K562 (cell line): Measurements from ENCODE around the gene CHST12. TPM values are rescaled to one million over a fixed set of nuclear protein-coding genes. Genes with fewer than 3 reads are reported as not detected.

Experiments
- ARID1B ChIP-seq: fragments of 450-650 bp; IDR thresholded peaks from 2 replicates; pipeline ENCODE4 v1.6.1; 2016; ENCODE audit warnings: antibody characterized with exemption, mild to moderate bottlenecking, inconsistent platforms
- BRCA1 ChIP-seq, 2 experiments: fragments of 450-650 bp in 1 of 2; sonication (generic) in 1 of 2; formaldehyde crosslinking in 1 of 2; IDR thresholded peaks; 2 replicates each; pipeline versions ENCODE4 v1.5.0 to v1.6.1; 2017 to 2020; ENCODE audit warnings: mild to moderate bottlenecking in 1 of 2, missing genetic modification reagents in 1 of 2
- CCNT2 ChIP-seq: IDR thresholded peaks from 2 replicates; pipeline ENCODE4 v1.6.1; 2011; ENCODE audit warnings: borderline replicate concordance, low read depth, mild to moderate bottlenecking, moderate library complexity, mixed read lengths, low read length; ENCODE audit not compliant: insufficient read length; ENCODE audit errors: extremely low read depth
- CHD4 ChIP-seq: fragments of 200-600 bp; sonication (generic); IDR thresholded peaks from 3 replicates; pipeline ENCODE4 v1.6.1; 2012; ENCODE audit warnings: low read depth, mild to moderate bottlenecking, mixed read lengths, low read length, inconsistent platforms; ENCODE audit not compliant: insufficient read depth, insufficient replicate concordance, poor library complexity, severe bottlenecking
- CTBP1 ChIP-seq: fragments of 450-650 bp; IDR thresholded peaks from 2 replicates; pipeline ENCODE4 v1.6.1; 2016; ENCODE audit warnings: borderline replicate concordance
- DNMT1 ChIP-seq: fragments of 450-650 bp; IDR thresholded peaks from 2 replicates; pipeline ENCODE4 v1.6.1; 2016; ENCODE audit warnings: antibody characterized with exemption, mild to moderate bottlenecking
- EHMT2 ChIP-seq: fragments of 450-650 bp; IDR thresholded peaks from 2 replicates; pipeline ENCODE4 v1.6.1; 2018; ENCODE audit warnings: antibody characterized with exemption
- EP300 ChIP-seq: IDR thresholded peaks from 2 replicates; pipeline ENCODE4 v1.6.1; 2012; ENCODE audit warnings: low read length, improper control_type of control experiment
- FOXJ2 ChIP-seq: fragments of 200-800 bp; sonication (Bioruptor generic); IDR thresholded peaks from 2 replicates; pipeline ENCODE4 v1.6.1; 2016; ENCODE audit warnings: missing genetic modification characterization, missing compliant biosample characterization
- FOXJ3 ChIP-seq: sonication (generic); formaldehyde crosslinking; IDR thresholded peaks from 2 replicates; pipeline ENCODE4 v1.4.0; 2020; ENCODE audit warnings: mild to moderate bottlenecking, missing genetic modification reagents
- HMG20B ChIP-seq: fragments of 250-450 bp; sonication (Bioruptor Pico); IDR thresholded peaks from 2 replicates; pipeline ENCODE4 v1.5.0; 2021; ENCODE audit warnings: mild to moderate bottlenecking
- ILF3 ChIP-seq: fragments of 450-650 bp; IDR thresholded peaks from 2 replicates; pipeline ENCODE4 v1.6.1; 2018; ENCODE audit warnings: antibody characterized with exemption, mild to moderate bottlenecking, moderate library complexity, borderline replicate concordance
- KAT7 ChIP-seq: sonication (generic); formaldehyde crosslinking; IDR thresholded peaks from 2 replicates; pipeline ENCODE4 v1.8.0; 2022; ENCODE audit warnings: missing genetic modification reagents, mild to moderate bottlenecking, borderline replicate concordance
- LEF1 ChIP-seq: fragments of 450-650 bp; IDR thresholded peaks from 2 replicates; pipeline ENCODE4 v1.6.1; 2016; ENCODE audit warnings: mild to moderate bottlenecking
- MYNN ChIP-seq, 2 experiments: sonication (generic); formaldehyde crosslinking in 1 of 2; IDR thresholded peaks; 2 replicates each; pipeline versions ENCODE4 v1.5.0 to v1.6.1; 2016 to 2020; ENCODE audit warnings: antibody characterized with exemption in 1 of 2, missing genetic modification reagents in 1 of 2
- POLR2B ChIP-seq: fragments of 450-650 bp; IDR thresholded peaks from 2 replicates; pipeline ENCODE4 v1.6.1; 2018; ENCODE audit warnings: low read depth; ENCODE audit not compliant: partially characterized antibody
- RFX7 ChIP-seq: fragments of 250-450 bp; sonication (Bioruptor Pico); IDR thresholded peaks from 2 replicates; pipeline ENCODE4 v1.5.1; 2021; ENCODE audit warnings: mild to moderate bottlenecking
- SIN3B ChIP-seq: fragments of 450-650 bp; IDR thresholded peaks from 2 replicates; pipeline ENCODE4 v1.6.1; 2017; ENCODE audit warnings: low read depth, mild to moderate bottlenecking, moderate library complexity
- SIX5 ChIP-seq, 2 experiments: IDR thresholded peaks; 2 replicates each; pipeline ENCODE4 v1.6.1; 2011; ENCODE audit warnings: low read length in 2 of 2, borderline replicate concordance in 1 of 2, low read depth in 1 of 2, mild to moderate bottlenecking in 1 of 2, moderate library complexity in 1 of 2; ENCODE audit not compliant: insufficient read depth in 1 of 2
- TCF3 ChIP-seq: sonication (generic); formaldehyde crosslinking; IDR thresholded peaks from 2 replicates; pipeline ENCODE4 v1.4.0; 2020; ENCODE audit warnings: mild to moderate bottlenecking, missing genetic modification reagents
- TFAM ChIP-seq: fragments of 250-450 bp; sonication (Bioruptor Pico); conservative IDR thresholded peaks from 2 replicates; pipeline ENCODE4 v1.5.0; 2021; ENCODE audit warnings: mild to moderate bottlenecking, moderate library complexity
- TOE1 ChIP-seq, 2 experiments: fragments of 450-650 bp in 1 of 2; sonication (generic) in 1 of 2; formaldehyde crosslinking in 1 of 2; IDR thresholded peaks; 2 replicates each; pipeline versions ENCODE4 v1.7.1 to v1.8.0; 2016 to 2022; ENCODE audit warnings: borderline replicate concordance in 2 of 2, mild to moderate bottlenecking in 2 of 2, antibody characterized with exemption in 1 of 2, inconsistent platforms in 1 of 2, low read depth in 1 of 2, missing genetic modification reagents in 1 of 2, moderate library complexity in 1 of 2
- ZNF717 ChIP-seq: fragments of 250-450 bp; sonication (Bioruptor Pico); IDR thresholded peaks from 2 replicates; pipeline ENCODE4 v1.5.0; 2021
- ZNF766 ChIP-seq: fragments of 200-800 bp; sonication (Bioruptor generic); conservative IDR thresholded peaks from 2 replicates; pipeline ENCODE4 v1.6.1; 2016; ENCODE audit warnings: missing genetic modification characterization, missing compliant biosample characterization
- polyA plus RNA-seq, 8 experiments: library from polyadenylated mRNA; depleted of rRNA in 4 of 8; stranded (reverse) in 5 of 8; unstranded in 3 of 8; fragments of >200 nt; fragmentation: Nextera tagmentation in 2 of 8; fragmentation: Illumina TruSeq in 1 of 8; extraction: Ambion mirVana in 2 of 8; extraction: Trizol in 1 of 8; gene quantifications; 2 replicates each; pipeline versions ENCODE4 v1.2.1 to v1.2.3, GENCODE V29; 2011 to 2014; ENCODE audit warnings: inconsistent platforms in 1 of 8, missing spikeins in 1 of 8
- total RNA-seq, 7 experiments: library from RNA; depleted of rRNA in 6 of 7; stranded (reverse); fragments of >200 nt in 6 of 7; fragmentation: Illumina TruSeq in 2 of 7; extraction: Trizol in 2 of 7; gene quantifications; 2 replicates each; pipeline versions ENCODE4 v1.2.1 to v1.2.3, GENCODE V29; 2011 to 2021; ENCODE audit warnings: low replicate concordance in 1 of 7
- TF ChIP-seq, protein P1 (sequence below): sonication (generic); formaldehyde crosslinking; IDR thresholded peaks from 2 replicates; pipeline ENCODE4 v1.8.0; 2023; ENCODE audit warnings: mild to moderate bottlenecking, missing genetic modification reagents
- TF ChIP-seq, protein P2 (sequence below): fragments of 250-450 bp; sonication (Bioruptor Pico); IDR thresholded peaks from 2 replicates; pipeline ENCODE4 v1.4.0; 2020; ENCODE audit warnings: mild to moderate bottlenecking, moderate library complexity

Gene CHST12
- total and polyA plus RNA-seq, 9 of the 15 experiments (the other 6 are each of a cell fraction or from before 2014, with no cell fraction given): 0.18 to 19.8 (median 3.6) TPM

DNA sequence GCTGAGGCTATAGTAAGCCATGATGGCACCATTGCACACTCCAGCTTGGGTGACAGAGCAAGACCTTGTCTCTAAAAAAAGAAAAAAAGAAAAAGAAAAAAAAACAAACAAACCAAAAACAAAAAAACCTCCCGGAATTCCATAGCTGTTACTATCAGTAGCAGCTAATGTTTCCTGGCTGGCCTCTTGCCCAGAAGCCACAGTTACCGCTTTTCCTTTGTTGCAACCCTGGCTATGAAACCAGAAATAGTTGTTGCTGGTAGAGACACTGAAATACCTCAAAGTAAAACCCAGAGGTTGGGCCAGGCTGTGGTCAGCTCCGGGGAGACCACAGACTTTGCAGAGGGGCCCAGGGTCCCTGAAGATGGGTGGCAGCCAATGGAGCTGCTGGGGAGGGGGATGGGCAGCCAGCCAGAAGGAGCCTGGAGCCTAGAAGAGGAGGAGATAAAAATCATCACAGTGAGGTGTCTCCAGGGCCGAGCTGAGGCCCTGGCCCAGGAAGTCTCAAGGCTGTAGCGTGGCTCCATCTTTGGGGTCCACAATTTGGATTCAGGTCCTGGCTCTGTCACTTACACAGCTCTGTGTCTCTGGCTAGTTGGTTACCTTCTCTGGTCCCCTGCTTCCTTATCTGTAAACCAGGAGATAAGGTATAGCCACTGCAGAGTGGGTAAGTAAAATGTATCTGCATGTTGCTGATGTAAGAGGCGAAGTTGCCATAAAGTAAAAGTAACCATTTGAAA lies 3.4 kb upstream of the CHST12 start (continued):
- TF ChIP-seq CCNT2 (peak; percentile 27), ZNF717 (CRISPR knock-in tag) (no peak), EHMT2 (no peak), KAT7 (CRISPR knock-in tag) (no peak), FOXJ3 (CRISPR knock-in tag) (no peak), DNMT1 (no peak), BRCA1 (IDR thresholded peaks at IDR 0.05) (no peak), BRCA1 (CRISPR knock-in tag; IDR thresholded peaks at IDR 0.05) (no peak), LEF1 (peak; percentile 93), EP300 (peak; percentile 67), RFX7 (CRISPR knock-in tag) (no peak), ILF3 (no peak), FOXJ2 (tag) (peak; percentile 74), CHD4 (peak; percentile 37), CTBP1 (peak; percentile 76), MYNN (IDR thresholded peaks at IDR 0.05) (no peak), MYNN (CRISPR knock-in tag; IDR thresholded peaks at IDR 0.05) (no peak), ZNF766 (CRISPR knock-in tag) (peak; percentile 62), TFAM (CRISPR knock-in tag) (no peak), POLR2B (peak; percentile 32), TCF3 (CRISPR knock-in tag) (peak; percentile 7; the same call in 1 of the 2 replicates), TOE1 (IDR thresholded peaks at IDR 0.05; ENCODE audit: borderline replicate concordance) (0 out of 2 replicates have a peak, but pooled peaks have one; percentile 15), TOE1 (CRISPR knock-in tag; IDR thresholded peaks at IDR 0.05; ENCODE audit: borderline replicate concordance, low read depth) (no peak), ARID1B (peak; percentile 79), SIN3B (no peak), SIX5 (IDR thresholded peaks at IDR 0.05; ENCODE audit: borderline replicate concordance in 1 of 2, insufficient read depth in 1 of 2, low read depth in 1 of 2, low read length in 2 of 2) (no peak), HMG20B (CRISPR knock-in tag) (no peak)
- TF ChIP-seq, protein P1, sequence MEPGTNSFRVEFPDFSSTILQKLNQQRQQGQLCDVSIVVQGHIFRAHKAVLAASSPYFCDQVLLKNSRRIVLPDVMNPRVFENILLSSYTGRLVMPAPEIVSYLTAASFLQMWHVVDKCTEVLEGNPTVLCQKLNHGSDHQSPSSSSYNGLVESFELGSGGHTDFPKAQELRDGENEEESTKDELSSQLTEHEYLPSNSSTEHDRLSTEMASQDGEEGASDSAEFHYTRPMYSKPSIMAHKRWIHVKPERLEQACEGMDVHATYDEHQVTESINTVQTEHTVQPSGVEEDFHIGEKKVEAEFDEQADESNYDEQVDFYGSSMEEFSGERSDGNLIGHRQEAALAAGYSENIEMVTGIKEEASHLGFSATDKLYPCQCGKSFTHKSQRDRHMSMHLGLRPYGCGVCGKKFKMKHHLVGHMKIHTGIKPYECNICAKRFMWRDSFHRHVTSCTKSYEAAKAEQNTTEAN: no peak
- TF ChIP-seq, protein P2, sequence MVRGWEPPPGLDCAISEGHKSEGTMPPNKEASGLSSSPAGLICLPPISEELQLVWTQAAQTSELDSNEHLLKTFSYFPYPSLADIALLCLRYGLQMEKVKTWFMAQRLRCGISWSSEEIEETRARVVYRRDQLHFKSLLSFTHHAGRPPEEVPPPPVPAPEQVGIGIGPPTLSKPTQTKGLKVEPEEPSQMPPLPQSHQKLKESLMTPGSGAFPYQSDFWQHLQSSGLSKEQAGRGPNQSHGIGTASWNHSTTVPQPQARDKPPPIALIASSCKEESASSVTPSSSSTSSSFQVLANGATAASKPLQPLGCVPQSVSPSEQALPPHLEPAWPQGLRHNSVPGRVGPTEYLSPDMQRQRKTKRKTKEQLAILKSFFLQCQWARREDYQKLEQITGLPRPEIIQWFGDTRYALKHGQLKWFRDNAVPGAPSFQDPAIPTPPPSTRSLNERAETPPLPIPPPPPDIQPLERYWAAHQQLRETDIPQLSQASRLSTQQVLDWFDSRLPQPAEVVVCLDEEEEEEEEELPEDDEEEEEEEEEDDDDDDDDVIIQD (CRISPR knock-in tag): no peak
